ENCODE data around the gene USF1.

DNA sequence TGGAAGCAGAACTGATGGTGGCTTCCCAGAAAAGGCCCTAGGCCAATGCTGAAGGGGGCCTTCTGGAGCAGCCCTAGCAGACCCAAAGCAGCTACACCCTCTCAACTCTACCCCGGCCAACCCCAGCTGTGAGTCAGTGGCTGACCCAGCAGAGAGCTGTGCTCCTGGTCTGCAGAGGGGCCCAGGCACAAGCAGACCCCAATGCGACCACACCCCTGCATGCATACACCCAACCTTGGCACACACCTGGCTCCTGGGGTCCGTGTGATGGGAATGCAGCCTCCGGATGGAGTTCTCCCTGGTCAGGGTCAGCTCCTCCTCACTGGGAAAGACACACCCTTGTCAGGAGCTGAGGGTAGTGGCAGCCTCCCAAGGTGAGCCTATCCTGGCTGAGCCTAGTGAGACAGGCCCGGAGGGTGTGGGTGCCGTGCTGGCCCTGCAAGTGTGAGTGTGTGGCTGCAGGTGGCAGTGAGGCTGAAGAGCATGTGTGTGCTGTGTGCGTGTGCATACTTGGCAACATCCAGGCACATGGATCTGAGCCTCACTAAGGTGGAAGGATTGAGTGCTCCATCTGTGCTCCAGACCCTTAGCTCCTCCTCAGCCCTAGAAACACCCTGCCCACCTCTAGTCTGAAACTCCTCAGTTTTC lies 27.8 kb upstream of the USF1 start:
- TF ChIP-seq EZH2 (IDR thresholded peaks at IDR 0.05; ENCODE audit: borderline replicate concordance, low read depth, low read length, severe bottlenecking) (no peak), CTCF (IDR thresholded peaks at IDR 0.05; ENCODE audit: borderline replicate concordance, extremely low read depth, low read length, poor library complexity, severe bottlenecking) (peak; percentile 6)

Data from DND-41 (cell line).